HG03342 (cell line): ENCODE data around the gene SETBP1.

Source experiments
- ATAC-seq: cut with Tn5 transposase; IDR thresholded peaks from one replicate; pipeline ENCODE4 v1.9.1; 2021; ENCODE audit warnings: mild to moderate bottlenecking, moderate library complexity; ENCODE audit not compliant: unreplicated experiment

Gene SETBP1

DNA sequence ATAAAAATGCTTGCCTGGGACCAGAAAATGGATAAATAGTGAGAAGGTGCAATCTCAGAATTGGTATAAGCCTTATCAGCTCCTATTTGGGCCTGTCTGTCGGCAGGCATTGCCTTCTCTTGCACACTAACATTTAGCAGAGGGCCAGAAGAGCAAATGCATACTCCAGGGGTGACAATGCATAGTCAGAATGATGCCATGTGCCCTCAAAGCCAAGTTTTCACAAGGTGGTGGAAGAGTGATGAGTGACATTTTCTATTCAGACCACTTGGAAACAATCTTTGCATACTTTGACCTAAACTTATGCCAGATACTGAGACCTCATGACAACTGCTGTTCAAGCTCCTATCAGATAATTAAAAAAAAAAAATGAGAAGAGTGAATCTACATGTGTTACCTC is 276.3 kb downstream of the SETBP1 start:
- no peak for ATAC-seq

- no peak for ATAC-seq
These were observed 276.8 kb downstream of the SETBP1 start for GRCh38 chr18:44957461-44957860.

- ATAC-seq, result no peak
These were observed 277.4 kb downstream of the SETBP1 start for GRCh38 chr18:44958040-44958439.

DNA sequence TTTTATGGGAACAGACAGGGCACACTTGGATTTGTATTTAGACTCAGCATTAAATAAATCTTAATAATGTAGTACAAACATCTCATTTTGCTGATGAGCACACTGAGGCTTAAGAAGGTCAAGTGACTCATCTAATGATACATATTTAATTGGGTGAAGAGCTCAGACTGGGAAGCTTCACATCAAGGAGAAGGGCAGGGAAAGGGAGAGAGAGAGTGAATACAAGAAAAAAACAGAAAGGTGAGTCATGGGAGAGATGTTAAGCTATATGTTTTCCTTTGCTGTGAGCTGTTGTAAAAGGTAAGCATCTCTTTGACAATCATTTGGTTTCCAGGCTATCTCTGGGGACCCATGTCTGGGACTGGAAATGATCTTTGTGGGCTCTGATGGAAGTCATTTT is 277.8 kb downstream of the SETBP1 start:
- ATAC-seq, result no peak

GRCh38 chr18:44959013-44959412 is 278.3 kb downstream of the SETBP1 start:
- no peak for ATAC-seq

DNA sequence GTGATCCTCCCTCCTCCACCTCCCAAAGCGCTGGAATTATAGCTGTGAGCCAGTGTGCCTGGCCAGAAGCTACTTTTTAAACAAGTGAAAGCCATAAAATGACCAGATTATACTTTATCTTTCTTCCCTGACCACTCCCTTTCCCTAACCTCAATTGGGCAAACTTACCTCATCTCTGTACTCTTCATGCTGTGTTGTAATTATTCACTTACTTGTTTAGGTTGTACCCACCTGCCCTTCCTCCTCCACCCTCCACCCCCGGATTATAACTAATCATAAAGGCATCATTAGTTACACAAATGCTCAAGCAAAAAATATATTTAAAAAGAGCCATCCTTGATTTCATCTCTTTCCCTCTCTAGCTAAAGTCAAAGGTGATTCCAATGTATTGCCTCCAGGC is 279.9 kb downstream of the SETBP1 start:
- no peak for ATAC-seq

DNA sequence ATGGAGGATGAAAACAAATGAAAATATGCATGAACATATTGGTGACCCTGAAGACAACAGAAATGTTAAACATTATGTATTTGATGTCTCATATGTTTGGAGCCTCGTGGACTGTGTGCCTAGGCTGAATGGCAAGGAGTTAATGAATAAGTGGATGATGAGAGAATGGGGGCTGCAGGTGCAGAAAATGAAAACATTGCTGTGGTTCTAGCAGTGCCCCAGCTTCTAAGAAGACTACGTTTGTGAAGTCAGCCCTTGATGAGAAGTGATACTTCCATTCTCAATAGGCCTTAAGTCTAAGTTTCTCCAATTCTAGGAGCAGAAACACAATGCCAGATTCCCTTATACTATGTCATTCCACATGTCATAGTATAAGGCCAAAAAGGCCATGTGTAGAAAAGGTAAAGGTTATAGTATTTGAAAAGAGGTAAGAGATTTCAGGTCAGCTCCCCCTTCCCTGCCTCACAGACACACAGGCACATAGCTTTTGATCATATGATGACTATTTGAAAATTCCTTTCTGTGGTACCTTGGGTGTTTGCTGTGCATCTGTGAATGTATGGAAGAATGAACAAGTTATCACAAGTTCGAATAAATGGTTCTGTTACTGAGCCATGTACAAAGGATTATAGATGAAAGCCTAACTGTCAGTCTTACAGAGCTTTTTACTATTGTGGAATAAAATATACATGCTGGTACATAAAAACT is 280.8 kb downstream of the SETBP1 start:
- ATAC-seq, result no peak

DNA sequence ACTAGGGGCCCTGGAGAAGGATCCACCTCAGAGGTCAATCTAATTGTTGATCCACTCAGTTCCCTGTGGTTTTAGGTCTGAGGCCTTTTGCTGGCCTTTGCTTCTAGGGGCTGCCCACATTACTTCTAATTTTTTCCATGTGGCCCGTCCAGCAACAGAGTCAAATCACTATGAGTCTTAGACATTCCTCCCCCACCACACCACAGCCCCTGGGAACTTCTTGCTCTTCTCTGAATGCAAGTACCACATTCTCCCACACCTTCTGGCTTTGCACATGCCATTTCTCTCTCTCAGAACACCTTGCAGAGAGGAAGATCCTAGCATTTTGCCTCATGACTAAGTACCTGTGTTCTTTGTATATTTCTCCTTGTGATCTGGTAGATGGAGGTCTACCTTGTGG is 286.9 kb downstream of the SETBP1 start:
- no peak for ATAC-seq

GRCh38 chr18:44968336-44968735 is 287.6 kb downstream of the SETBP1 start:
- ATAC-seq, result no peak

DNA sequence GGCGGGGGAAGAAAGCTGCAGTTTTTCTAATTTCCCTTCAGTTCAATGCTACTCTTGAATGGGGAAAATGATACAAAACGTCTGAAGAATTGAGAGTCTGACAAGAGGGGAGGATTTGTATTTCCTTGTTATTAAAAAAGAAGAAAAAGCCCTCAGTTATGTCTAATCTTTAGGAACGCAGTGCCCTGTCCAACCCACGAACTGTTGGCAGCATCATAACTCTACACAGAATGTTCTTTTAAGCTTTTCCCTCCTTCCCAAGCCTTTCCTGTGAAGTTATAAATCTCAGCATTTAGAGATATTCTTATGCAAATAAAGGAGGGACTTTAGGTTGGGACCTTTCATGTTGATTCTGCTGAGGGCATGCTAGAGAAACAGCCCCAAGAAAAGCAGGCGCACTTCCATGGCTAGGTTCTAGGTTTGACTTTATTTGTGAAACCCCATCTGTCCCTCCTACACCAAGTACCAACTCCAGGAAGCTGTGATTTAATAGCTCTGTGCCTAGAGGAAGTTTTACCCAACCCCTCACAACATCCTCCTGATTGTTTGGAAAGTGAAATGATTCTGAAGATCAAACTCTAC is 288.6 kb downstream of the SETBP1 start:
- no peak for ATAC-seq

GRCh38 chr18:44973282-44973681 is 292.6 kb downstream of the SETBP1 start:
- ATAC-seq, result no peak

DNA sequence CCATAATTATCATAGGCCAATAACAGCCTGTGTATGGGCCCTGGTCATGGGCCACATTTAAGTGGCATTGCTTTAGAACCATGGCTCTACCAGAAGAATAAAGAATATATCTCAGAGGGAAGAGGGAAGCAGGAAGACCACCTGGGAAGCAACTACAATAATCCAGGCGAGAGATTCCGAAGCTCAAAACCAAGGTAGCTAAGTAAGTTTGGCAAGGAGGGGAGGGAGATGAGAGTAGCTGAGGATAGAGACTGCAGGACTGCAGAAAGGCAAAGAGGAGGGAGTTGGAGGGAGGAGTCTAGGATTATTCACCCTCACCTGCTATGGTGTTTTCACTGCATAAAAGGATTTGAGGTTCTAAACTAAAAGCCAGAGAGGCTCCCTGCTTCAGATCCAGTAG is 293.5 kb downstream of the SETBP1 start:
- no peak for ATAC-seq

DNA sequence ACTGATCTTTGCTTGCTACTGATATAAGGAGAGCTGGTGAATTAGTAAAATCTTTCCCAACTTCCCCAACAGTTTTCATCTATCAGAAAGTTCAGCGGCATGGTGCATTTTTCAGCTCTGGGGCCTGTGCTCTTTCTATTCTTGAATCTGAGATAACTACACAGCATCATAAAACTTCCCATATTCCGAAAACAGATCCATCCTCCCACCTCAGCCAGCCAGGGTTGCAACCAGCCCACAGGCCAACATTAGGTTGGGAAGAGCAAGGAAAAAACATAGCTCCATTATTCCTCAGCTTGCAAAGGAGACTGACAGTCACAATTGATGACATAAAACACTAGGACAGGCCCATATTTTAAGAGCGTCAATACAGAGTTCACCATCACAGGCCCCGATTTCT is 297.2 kb downstream of the SETBP1 start:
- ATAC-seq, result no peak

GRCh38 chr18:44979748-44980147 is 299.1 kb downstream of the SETBP1 start:
- ATAC-seq, result no peak

DNA sequence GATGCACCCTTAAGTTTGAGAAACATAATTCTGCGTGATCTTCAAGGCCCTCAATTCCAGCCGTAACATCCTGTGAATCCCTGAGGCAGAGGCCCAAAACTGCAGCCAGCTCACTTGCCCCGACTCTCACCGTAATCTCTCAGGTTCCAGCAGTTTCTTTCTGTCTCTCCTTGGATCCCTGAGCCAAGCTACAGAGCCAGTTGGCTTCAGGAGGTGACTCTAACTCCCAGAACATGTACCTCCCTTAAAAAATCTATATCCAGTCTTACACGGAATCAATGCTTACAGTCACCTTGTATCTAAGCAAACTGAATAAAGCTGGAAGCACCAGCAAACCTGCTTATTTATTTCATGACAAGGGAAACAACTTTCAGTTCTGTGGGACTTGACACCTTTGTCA is 300.4 kb downstream of the SETBP1 start:
- ATAC-seq, result no peak

DNA sequence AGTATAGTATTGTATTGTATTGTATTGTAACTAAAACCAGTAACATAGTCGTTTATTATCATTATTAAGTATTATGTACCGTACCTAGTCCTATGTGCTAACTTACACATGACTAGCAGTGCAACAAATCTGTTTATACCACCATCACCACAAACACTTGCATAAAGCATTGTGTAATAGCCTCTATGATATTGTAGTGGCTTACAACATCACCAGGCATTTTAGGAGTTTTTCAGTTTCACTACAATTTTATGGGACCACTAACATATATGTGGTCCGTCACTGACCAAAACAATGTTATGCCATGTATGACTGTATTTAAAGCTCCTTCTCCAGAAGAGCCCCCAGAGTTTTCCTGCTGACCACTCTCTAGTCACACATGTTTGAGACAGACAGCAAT is 306.2 kb downstream of the SETBP1 start:
- no peak for ATAC-seq

GRCh38 chr18:44987371-44987770 is 306.7 kb downstream of the SETBP1 start:
- no peak for ATAC-seq

DNA sequence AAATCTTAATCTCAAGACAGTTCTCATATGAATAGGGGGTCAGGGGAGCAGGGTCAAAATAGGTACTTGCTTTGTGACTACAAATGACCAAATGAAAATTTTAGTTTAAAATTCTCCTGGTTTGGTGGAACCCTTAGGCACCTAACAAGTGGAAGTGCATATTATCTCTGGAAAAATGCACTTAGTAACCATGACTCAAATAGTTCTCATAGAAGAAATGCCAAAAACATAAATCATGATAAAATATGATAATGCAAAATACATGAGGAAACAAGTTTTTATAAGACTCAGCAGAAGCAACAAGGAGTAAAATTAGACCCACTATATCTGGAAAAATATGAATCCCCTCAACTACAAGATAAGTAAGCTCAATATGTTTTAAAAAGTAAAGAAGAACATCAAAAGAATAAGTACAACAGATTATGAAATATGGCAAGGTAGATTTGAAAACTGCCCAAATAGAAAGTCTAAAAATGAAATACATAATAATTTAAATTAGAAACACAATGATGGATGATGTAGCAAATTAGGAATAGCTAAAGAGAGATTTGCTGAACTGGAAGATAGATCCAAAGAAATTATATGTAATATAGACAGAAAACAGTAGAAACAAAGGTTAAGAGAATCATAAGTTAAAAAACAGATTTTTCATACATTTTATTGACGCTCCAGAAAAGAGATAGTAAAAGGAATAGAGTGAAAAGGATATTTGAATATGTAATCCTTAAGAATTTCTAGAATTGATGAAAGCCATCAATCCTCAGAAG is 308.3 kb downstream of the SETBP1 start:
- no peak for ATAC-seq

DNA sequence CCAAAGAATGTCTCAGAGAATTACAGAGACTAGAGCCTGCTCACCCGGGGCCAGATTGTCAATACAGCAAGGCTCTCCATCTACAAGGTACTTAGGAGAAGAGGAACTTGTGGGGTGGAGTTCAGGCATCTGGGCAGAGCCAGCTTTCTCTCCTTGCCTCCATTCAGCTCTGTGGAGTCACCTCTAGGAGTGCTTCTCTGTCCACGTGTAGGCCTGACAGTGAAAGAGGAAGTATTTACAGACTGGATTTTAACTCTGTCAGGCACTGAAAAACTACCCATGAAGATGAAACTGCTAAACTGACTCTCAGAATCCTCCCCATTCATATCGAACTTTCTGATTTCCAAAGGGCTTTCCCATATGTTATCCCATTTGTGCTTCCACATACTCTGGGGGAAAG is 315.6 kb downstream of the SETBP1 start:
- ATAC-seq, result peak; percentile 70

- ATAC-seq, result no peak
These were observed 316.5 kb downstream of the SETBP1 start for GRCh38 chr18:44997174-44997573.

- no peak for ATAC-seq
These were observed 317.7 kb downstream of the SETBP1 start for GRCh38 chr18:44998360-44998759.

GRCh38 chr18:45004546-45005080 is 323.9 kb downstream of the SETBP1 start:
- no peak for ATAC-seq
